HG03460 (cell line): ENCODE results near the gene IQCB1.
A peak's percentile ranks its signal among the peaks of the same experiment; 100 is the strongest.
"Not testable (repeated sequence)": the region's sequence is repeated elsewhere in the genome, so short reads cannot be mapped to it uniquely, and the experiment has no call there.

Experiments used
- ATAC-seq: cut with Tn5 transposase; IDR thresholded peaks from one replicate; pipeline ENCODE4 v1.9.1; 2021; ENCODE audit not compliant: unreplicated experiment

Gene IQCB1

GRCh38 chr3:121817753-121818152 is 17.1 kb downstream of the IQCB1 start:
- ATAC-seq = no peak

- peak; percentile 98 for ATAC-seq
Observed at GRCh38 chr3:121809249-121809648, 25.6 kb downstream of the IQCB1 start.

- ATAC-seq = no peak
Observed at GRCh38 chr3:121803771-121804320, 31.0 kb downstream of the IQCB1 start.

GRCh38 chr3:121800906-121801305 is 34.0 kb downstream of the IQCB1 start:
- no peak for ATAC-seq

GRCh38 chr3:121796970-121797369 is 37.9 kb downstream of the IQCB1 start:
- no peak for ATAC-seq

GRCh38 chr3:121794264-121794983 is 40.4 kb downstream of the IQCB1 start:
- no peak for ATAC-seq

GRCh38 chr3:121793078-121793477 is 41.8 kb downstream of the IQCB1 start:
- ATAC-seq = peak; percentile 59

- no peak for ATAC-seq
Observed at GRCh38 chr3:121786485-121786884, 48.4 kb downstream of the IQCB1 start.

- ATAC-seq = not testable (repeated sequence)
Observed at GRCh38 chr3:121782784-121783183, 52.1 kb downstream of the IQCB1 start.

GRCh38 chr3:121781611-121782010 is 53.2 kb downstream of the IQCB1 start:
- no peak for ATAC-seq

- not testable (repeated sequence) for ATAC-seq
Observed at GRCh38 chr3:121775095-121775494, 59.8 kb downstream of the IQCB1 start.

- ATAC-seq = no peak
Observed at GRCh38 chr3:121769246-121769645, 65.6 kb downstream of the IQCB1 start.

- no peak for ATAC-seq
Observed at GRCh38 chr3:121768452-121768851, 66.4 kb downstream of the IQCB1 start.

- ATAC-seq = no peak
Observed at GRCh38 chr3:121759541-121760202, 75.2 kb downstream of the IQCB1 start.

GRCh38 chr3:121758727-121759450 is 76.0 kb downstream of the IQCB1 start:
- no peak for ATAC-seq

- no peak for ATAC-seq
Observed at GRCh38 chr3:121757812-121758545, 76.9 kb downstream of the IQCB1 start.

GRCh38 chr3:121757087-121757811 is 77.6 kb downstream of the IQCB1 start:
- ATAC-seq = no peak

GRCh38 chr3:121752772-121753171 is 82.1 kb downstream of the IQCB1 start:
- ATAC-seq = no peak

- ATAC-seq = no peak
Observed at GRCh38 chr3:121752261-121752660, 82.6 kb downstream of the IQCB1 start.

- ATAC-seq = no peak
Observed at GRCh38 chr3:121750087-121750415, 84.8 kb downstream of the IQCB1 start.
